ENCODE data around the gene TCF7L2. TPM values are rescaled to one million over a fixed set of nuclear protein-coding genes. Genes with fewer than 3 reads are reported as not detected.

The TCF7L2 gene
- total and polyA plus RNA-seq, 9 of the 15 experiments (the other 6 are each of a cell fraction or from before 2014, with no cell fraction given) = 0.32 to 2.8 (median 0.92) TPM

GRCh38 chr10:113067501-113067900 is 117.5 kb downstream of the TCF7L2 start:
- in situ Hi-C loops (cut with MboI) (no loop called here), intact Hi-C loops (cut with micrococcal nuclease) (no loop called here)
- CTCF ChIA-PET (ENCODE audit: low intra/inter-chr PET ratio) = no interaction called here
- Histone ChIP-seq H3K9ac (ENCODE audit: insufficient read depth in 1 of 2, low read depth in 2 of 2, low read length in 2 of 2) (no peak overlapping the region), H3K9me3 (replicated peaks; ENCODE audit: control insufficient read depth, insufficient read depth, low read depth, low read length) (no peaks in the 10 kb centered on the region), H2AFZ (ENCODE audit: low read depth, low read length) (no peak overlapping the region), H3K36me3 (ENCODE audit: control insufficient read depth, insufficient read depth, low read length) (no peaks in the 10 kb centered on the region), H3K79me2 (ENCODE audit: control insufficient read depth, insufficient read depth, low read length) (no peaks in the 10 kb centered on the region), H3K4me3 (no peak overlapping the region), H3K9me1 (ENCODE audit: control insufficient read depth, insufficient read depth, low read length) (no peaks in the 10 kb centered on the region), H3K27ac (ENCODE audit: extremely low read depth, low read depth, low read length) (no peak overlapping the region), H3K4me2 (ENCODE audit: insufficient read depth, low read length) (no peak overlapping the region), H4K20me1 (replicated peaks; ENCODE audit: control insufficient read depth, insufficient read depth, low read length) (no peaks in the 10 kb centered on the region), H3K4me1 (replicated peaks in 1 of 2; ENCODE audit: control insufficient read depth in 2 of 2, insufficient read depth in 2 of 2, low read length in 2 of 2) (peaks cover 6 to 24% of the 10 kb centered on the region in 2 experiments), H3K27me3 (ENCODE audit: control insufficient read depth in 2 of 2, insufficient read depth in 2 of 2, low read length in 2 of 2) (no peaks in the 10 kb centered on the region)
- ATAC-seq = no peak
- no TSS peak for BruUV-seq (replicated peaks)
- POLR2A ChIA-PET = no interaction called here
- DNase-seq (ENCODE audit: extremely low read depth in 1 of 4, low spot score in 3 of 4) = no peak
- FAIRE-seq = no peak
- WGBS (ENCODE audit: insufficient coverage, low coverage, missing lambda C conversion rate) = 9% methylated on average over 4 of the region's 4 CpGs
- TF ChIP-seq ZNF57 (CRISPR knock-in tag; IDR thresholded peaks at IDR 0.05) (no peak), MGA (IDR thresholded peaks at IDR 0.05) (0 out of 2 replicates have a peak, but pooled peaks have one; percentile 26)
